Effector memory CD8-positive, alpha-beta T cell (primary cell): Measurements from ENCODE around the gene RHOBTB1.

ENCODE experiments used
- ATAC-seq: fragments of 150-1000 bp; cut with Tn5 transposase; replicated peaks from 2 replicates; pipeline ENCODE4 v1.10.0; 2021; ENCODE audit warnings: mild to moderate bottlenecking, moderate library complexity
- DNase-seq, 3 experiments: peaks; one replicate each; pipeline ENCODE4 v3.0.0; 2021
- H3K27ac Mint-ChIP-seq, 2 donors: one replicate each; pipeline ENCODE4 v1.8.0; 2022; ENCODE audit warnings: mild to moderate bottlenecking in 2 of 2, mixed read lengths in 2 of 2, moderate library complexity in 2 of 2
- H3K27me3 Mint-ChIP-seq, 2 donors: one replicate each; pipeline ENCODE4 v1.8.0; 2022; ENCODE audit warnings: mixed read lengths in 2 of 2
- H3K36me3 Mint-ChIP-seq: one replicate; pipeline ENCODE4 v1.8.0; 2022; ENCODE audit warnings: mild to moderate bottlenecking, moderate library complexity, mixed read lengths; ENCODE audit not compliant: insufficient read depth
- H3K4me1 Mint-ChIP-seq, 2 donors: one replicate each; pipeline ENCODE4 v1.8.0; 2022; ENCODE audit warnings: low read depth in 2 of 2, mixed read lengths in 2 of 2
- H3K4me3 Mint-ChIP-seq, 2 donors: one replicate each; pipeline ENCODE4 v1.8.0; 2022; ENCODE audit warnings: mild to moderate bottlenecking in 2 of 2, mixed read lengths in 2 of 2, moderate library complexity in 2 of 2
- H3K9me3 Mint-ChIP-seq, 2 donors: one replicate each; pipeline ENCODE4 v1.8.0; 2022; ENCODE audit warnings: mixed read lengths in 2 of 2

Gene RHOBTB1

DNA sequence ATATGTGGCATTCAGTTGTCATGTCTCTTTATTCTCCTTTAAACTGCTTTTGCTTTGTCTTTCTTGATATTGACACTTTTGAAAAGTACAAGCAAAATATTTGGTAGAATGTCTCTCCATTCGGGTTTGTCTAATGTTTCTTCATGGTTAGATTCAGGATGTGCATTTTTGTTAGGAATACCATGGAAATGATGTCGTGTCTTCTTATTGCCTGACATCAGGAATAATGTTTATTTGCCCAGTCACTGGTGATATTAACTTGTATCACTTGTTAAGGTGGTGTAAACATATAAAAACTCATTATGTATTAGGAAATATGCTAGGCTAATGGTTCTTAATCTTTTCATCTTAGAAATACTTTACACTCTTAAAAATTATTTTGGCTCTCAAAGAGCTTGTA, 122.3 kb downstream of the RHOBTB1 start:
- H3K4me1 Mint-ChIP-seq, result peaks cover 0 to 11% of the 10 kb centered on the region in 2 donors
- H3K9me3 Mint-ChIP-seq, result no peaks in the 10 kb centered on the region
- H3K4me3 Mint-ChIP-seq, result no peak overlapping the region
- H3K36me3 Mint-ChIP-seq, result no peaks in the 10 kb centered on the region
- ATAC-seq (no peak), DNase-seq (no peak)
- H3K27ac Mint-ChIP-seq, result no peak overlapping the region
- H3K27me3 Mint-ChIP-seq, result peaks cover 11 to 16% of the 10 kb centered on the region in 2 donors

DNA sequence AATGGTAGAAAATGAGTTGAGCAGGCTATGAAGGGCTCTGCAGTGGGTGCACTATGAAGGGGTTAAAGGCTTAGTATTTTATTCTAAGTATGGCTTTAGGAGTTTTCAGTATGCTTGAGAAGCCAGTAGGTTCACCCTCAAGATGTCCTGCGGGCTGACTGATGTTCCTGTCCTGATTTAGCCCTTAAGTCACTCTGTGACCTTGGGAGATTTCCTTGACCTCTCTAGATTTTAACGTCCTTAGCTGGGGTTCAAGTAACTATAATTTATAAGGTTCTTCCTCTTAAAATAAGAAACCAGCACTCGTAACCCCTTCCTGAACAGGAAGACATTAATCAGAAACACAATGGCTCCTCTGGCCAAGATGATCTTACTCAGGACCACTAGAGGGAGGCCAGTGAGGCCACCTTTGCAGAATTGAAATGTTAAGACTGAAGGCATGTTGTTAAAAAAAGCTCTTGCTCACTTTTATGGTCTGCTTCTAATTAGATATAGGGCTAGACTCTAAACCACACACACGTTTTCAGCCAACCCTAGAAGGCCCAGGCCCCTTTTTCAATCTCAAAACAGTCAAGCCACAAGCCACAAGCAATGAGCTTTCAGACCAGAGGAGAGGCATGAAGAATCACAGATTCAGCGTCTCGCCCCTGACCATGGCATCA, 123.8 kb downstream of the RHOBTB1 start:
- no peak overlapping the region for H3K4me3 Mint-ChIP-seq
- no peak for DNase-seq
- no peaks in the 10 kb centered on the region for H3K9me3 Mint-ChIP-seq
- H3K27me3 Mint-ChIP-seq, result peaks cover 0 to 2% of the 10 kb centered on the region in 2 donors
- H3K36me3 Mint-ChIP-seq, result no peaks in the 10 kb centered on the region
- H3K27ac Mint-ChIP-seq, result peak overlapping the region in 1 of 2 donors; percentile 26
- ATAC-seq, result peak; percentile 33
- H3K4me1 Mint-ChIP-seq, result peaks cover 0 to 8% of the 10 kb centered on the region in 2 donors
